HG03064 (cell line): Measurements from ENCODE around the gene IGFBP3.

ENCODE experiments used
- ATAC-seq: cut with Tn5 transposase; IDR thresholded peaks from one replicate; pipeline ENCODE4 v1.9.1; 2021; ENCODE audit warnings: low read depth; ENCODE audit not compliant: unreplicated experiment

Gene IGFBP3

GRCh38 chr7:45878457-45879144 is 42.5 kb downstream of the IGFBP3 start:
- no peak for ATAC-seq

GRCh38 chr7:45876519-45876918 is 44.6 kb downstream of the IGFBP3 start:
- no peak for ATAC-seq

DNA sequence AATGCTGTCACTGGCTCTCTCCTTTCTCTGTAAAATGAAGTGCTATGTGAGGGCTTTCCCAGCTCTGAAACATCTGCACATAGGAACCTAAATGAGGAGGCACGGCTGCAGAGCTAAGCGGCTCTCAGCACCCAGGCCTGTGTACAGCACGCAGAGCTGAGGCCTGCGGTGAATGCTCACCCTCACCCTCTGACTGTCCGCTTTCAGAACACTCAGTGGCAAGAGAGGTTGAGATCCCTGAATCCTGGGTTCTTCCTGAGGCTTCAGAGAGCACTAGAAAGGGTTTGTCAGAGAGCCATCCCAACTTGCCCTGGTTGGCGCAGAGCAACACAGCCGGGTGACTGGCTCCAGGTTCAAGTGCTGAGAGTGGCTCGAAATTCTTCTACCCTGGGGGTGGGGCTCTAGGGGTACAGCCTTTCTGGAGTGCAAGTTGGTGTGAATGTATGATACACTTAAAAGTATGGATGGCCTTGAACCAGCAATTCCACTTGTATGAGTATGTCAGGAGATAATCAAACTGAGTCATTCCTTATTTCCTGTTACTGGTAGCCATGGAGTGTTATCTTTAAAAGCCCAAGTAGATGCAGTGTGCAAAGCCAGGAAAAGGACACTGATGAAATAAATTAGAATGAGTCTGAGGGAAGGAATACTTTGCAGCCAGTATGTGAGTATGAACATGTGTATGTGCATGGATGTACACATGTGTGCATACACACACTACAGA is 46.5 kb downstream of the IGFBP3 start:
- ATAC-seq = no peak

DNA sequence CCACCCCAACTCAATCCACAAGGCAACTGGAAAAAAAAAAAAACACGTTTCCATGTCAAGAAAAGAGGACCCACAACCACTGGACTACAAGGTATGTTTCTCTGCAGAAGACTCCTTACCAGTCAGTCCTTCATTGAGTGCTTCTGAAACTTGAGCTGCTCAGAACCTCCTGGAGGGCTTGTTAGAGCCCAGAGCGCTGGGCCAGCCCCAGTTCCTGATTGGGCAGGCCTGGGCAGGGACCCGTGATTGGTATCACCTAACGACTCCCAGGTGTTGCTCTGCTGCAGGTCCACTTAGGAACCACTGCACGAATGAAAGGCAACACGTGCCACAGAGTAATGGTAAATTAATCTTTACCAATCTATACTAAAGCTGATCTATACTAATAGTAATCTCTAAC is 47.7 kb downstream of the IGFBP3 start:
- ATAC-seq = no peak

DNA sequence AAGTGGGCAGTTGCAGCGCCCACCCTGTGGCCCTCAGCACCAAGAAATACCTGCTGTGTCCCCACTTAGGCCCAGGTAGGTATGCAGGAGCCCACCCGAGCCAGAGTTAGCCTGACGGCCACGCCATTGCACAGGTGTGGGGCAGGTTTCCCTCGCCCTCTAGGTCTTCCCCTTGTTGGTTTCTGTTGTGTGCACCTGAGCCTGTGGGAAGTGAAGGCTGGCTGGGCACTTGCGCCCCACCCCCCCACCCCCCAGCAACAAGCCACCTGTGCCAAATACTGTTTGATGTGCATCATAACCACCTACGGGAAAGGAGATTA is 48.1 kb downstream of the IGFBP3 start, which contains the start of gene CCDC201:
Gene CCDC201, minus strand, starts transcription at position 48 of the 320 bp plus-strand sequence. CDS start 75 bp downstream, outside the sequence.
- no peak for ATAC-seq

GRCh38 chr7:45872116-45873034 is 48.7 kb downstream of the IGFBP3 start:
- no peak for ATAC-seq

DNA sequence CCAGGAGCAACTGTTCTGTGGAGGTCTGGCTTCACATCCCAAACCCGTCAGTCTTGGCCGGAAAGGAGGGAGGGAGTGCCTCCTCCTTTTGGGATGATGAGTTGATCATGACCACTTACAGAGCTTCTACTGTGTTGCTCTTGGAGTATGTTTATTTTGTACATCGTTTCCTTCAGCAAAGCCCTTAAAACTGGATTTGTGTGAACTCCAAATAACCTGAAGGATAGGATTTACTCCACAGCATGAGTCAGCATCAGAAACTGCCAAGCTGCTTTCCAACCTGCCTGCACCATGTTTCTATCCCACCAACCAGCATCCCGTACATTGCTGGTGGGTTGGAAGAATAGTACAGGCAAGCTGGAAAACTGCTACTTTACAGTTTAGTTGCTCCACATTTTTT is 51.6 kb downstream of the IGFBP3 start:
- ATAC-seq = no peak

DNA sequence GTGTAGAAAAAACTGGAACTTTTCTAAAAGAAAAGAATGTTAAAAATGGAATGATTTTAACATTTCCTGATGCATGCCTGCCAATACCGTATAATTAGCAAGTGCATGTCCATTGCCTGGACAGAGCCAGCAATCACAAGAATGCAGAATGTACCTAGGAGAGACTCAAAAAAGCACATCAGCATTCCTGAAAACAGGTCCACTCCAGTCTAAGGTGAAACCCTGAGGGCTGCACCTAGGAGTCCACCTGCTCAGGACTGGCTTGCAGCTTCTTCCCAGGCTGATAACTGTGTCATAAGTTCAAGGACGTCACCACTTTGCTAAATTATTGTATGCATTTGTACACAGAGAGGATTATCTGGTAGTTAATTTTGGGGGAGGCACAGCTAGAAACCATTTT is 53.6 kb downstream of the IGFBP3 start:
- ATAC-seq = no peak

DNA sequence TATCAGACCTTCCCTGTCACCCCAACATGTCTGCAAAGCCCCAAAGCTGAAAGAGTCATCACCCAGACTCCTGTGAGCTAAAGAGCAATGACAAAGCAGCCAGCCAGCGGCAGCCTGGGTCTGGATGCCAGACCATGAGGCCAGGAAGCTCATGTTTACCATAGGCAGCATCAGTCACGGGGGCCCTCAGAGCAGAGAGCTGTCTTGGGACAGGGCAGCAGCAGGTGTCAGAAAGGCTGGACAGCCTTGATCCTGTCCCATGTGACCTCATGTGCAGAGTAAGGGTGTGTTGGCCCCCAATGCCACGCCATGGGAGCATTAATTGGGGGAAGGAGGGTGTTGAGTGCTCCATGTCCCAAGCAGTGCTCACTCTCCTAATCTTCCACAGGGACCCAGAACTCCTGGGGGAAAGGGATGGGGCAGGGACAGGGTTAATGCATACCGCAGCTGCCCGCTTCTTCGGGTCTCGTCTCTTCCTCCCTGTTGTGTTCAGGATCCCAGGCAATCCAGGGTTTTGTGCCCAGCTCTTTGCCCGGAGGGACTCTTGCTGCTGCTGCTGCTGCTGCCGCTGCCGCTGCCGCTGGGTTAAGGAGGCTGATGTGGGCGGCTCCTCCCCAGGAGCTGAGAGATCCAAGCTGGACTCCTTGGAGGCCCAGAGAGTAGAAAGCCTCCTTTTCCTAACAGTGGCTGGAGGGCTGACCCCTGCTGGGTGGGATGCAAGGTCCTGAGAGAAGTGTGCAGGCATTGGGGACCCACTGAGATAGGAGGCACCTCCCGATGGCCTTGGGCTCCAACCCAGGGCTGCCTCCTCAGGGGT is 55.3 kb downstream of the IGFBP3 start:
- ATAC-seq = no peak

GRCh38 chr7:45863715-45864114 is 57.4 kb downstream of the IGFBP3 start:
- no peak for ATAC-seq
